ENCODE data around the gene RBBP5.

RBBP5 gene

GRCh38 chr1:205054013-205054412 is 67.8 kb downstream of the RBBP5 start:
- DNase-seq, result no peak

GRCh38 chr1:205053296-205053695 is 68.5 kb downstream of the RBBP5 start:
- no peak for DNase-seq

- no peak for DNase-seq
Observed at GRCh38 chr1:205052690-205053089, 69.1 kb downstream of the RBBP5 start.

- no peak for DNase-seq
Observed at GRCh38 chr1:205049479-205049878, 72.3 kb downstream of the RBBP5 start.

- DNase-seq, result no peak
Observed at GRCh38 chr1:205048382-205048781, 73.4 kb downstream of the RBBP5 start.

GRCh38 chr1:205047764-205048231 is 74.0 kb downstream of the RBBP5 start:
- no peak for DNase-seq

GRCh38 chr1:205046870-205047269 is 74.9 kb downstream of the RBBP5 start:
- no peak for DNase-seq

GRCh38 chr1:205045146-205045545 is 76.6 kb downstream of the RBBP5 start:
- DNase-seq, result no peak

GRCh38 chr1:205044741-205045140 is 77.0 kb downstream of the RBBP5 start:
- no peak for DNase-seq

- DNase-seq, result no peak
Observed at GRCh38 chr1:205043866-205044265, 77.9 kb downstream of the RBBP5 start.

- no peak for DNase-seq
Observed at GRCh38 chr1:205042911-205043806, 78.6 kb downstream of the RBBP5 start, which contains the start of gene CNTN2. Gene CNTN2, plus strand, starts transcription at chr1:205043212. Its CDS starts 9,974 bp downstream, at chr1:205053186.

GRCh38 chr1:205041998-205042910 is 79.5 kb downstream of the RBBP5 start:
- DNase-seq, result no peak

- DNase-seq, result no peak
Observed at GRCh38 chr1:205041001-205041715, 80.6 kb downstream of the RBBP5 start.

GRCh38 chr1:205038132-205038786 is 83.5 kb downstream of the RBBP5 start:
- no peak for DNase-seq

GRCh38 chr1:205037539-205037938 is 84.2 kb downstream of the RBBP5 start:
- no peak for DNase-seq
